ENCODE measurements around the gene CEP85L.

CEP85L gene

DNA sequence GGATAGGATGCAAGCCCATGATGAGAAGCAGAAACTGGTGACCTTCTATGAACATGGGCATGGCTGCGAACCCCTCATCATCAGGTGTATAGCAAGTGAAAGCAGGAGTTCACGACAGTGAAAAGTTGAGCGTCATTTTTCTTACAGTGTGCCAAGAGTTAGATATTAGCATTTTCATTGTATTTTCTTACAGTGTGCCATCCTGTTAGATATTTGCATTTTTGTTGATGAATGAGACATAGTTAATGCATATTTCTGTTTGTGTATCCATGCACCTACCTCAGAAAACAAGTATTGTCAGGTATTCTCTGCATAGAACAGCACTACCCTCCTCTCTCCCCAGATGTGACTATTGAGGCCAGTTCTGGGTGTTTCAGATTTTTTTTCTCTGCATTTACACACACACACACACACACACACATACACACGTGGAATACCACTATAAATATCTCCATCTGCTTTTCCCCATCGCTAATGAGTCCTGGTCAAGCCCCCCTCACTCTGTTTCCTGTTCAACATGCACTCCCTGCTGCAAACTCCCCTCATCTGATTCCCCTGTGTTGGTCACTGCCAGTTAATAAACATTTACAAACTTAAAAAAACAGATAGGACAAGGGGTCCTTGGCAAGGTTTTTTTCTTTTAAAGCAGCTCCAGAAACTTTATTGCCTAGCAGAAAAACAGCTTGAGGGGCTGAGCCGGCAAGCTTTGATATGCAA is 61.6 kb downstream of the CEP85L start:
- H3K27ac ChIP-seq, result no peak overlapping the region
- TF ChIP-seq, protein P1, sequence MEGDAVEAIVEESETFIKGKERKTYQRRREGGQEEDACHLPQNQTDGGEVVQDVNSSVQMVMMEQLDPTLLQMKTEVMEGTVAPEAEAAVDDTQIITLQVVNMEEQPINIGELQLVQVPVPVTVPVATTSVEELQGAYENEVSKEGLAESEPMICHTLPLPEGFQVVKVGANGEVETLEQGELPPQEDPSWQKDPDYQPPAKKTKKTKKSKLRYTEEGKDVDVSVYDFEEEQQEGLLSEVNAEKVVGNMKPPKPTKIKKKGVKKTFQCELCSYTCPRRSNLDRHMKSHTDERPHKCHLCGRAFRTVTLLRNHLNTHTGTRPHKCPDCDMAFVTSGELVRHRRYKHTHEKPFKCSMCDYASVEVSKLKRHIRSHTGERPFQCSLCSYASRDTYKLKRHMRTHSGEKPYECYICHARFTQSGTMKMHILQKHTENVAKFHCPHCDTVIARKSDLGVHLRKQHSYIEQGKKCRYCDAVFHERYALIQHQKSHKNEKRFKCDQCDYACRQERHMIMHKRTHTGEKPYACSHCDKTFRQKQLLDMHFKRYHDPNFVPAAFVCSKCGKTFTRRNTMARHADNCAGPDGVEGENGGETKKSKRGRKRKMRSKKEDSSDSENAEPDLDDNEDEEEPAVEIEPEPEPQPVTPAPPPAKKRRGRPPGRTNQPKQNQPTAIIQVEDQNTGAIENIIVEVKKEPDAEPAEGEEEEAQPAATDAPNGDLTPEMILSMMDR (IDR thresholded peaks at IDR 0.05), result no peak
- TF ChIP-seq ZFX (IDR thresholded peaks at IDR 0.05; ENCODE audit: borderline replicate concordance), result no peak

DNA sequence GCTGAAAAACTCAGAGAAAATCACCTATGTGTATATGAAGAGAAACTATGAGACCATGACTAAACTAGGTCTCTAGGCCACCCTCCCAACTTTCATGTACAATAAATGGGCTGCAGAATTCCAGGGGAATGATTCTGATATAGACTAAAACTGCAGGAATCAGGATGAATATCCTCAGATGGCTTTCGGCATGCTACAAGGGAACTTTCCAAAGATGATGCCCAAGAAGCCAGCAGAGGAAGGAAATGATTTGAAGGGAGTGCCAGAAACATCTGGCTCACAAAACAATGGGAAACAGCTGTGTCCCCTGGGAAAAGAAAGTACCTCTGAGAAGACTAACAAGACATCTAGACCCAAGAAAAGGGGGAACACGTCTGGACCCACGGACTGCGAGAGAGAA is 62.2 kb downstream of the CEP85L start:
- TF ChIP-seq, protein P1 (IDR thresholded peaks at IDR 0.05), result no peak
- no peak for TF ChIP-seq ZFX (IDR thresholded peaks at IDR 0.05; ENCODE audit: borderline replicate concordance)
- H3K27ac ChIP-seq, result no peak overlapping the region

DNA sequence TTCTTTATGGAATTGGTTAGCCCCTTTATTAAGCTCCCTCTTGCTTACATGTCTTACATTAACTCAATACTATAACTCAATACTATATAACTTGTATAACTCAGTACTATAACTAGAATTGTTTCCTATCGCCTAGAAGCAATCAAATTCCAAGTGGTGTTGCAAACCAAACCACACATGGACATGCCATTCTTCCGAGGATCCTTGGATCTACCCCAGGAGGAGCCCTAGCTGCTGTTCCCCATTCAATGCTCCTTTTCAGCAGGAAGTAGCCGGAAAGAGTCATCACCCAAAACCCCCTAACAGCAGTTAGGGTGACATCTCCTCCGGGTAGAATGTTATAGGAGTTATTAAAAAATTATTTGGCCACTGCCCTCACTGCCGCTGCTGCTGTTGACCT is 62.8 kb downstream of the CEP85L start:
- H3K27ac ChIP-seq, result no peak overlapping the region
- TF ChIP-seq, protein P1 (IDR thresholded peaks at IDR 0.05), result no peak
- TF ChIP-seq ZFX (IDR thresholded peaks at IDR 0.05; ENCODE audit: borderline replicate concordance), result no peak

DNA sequence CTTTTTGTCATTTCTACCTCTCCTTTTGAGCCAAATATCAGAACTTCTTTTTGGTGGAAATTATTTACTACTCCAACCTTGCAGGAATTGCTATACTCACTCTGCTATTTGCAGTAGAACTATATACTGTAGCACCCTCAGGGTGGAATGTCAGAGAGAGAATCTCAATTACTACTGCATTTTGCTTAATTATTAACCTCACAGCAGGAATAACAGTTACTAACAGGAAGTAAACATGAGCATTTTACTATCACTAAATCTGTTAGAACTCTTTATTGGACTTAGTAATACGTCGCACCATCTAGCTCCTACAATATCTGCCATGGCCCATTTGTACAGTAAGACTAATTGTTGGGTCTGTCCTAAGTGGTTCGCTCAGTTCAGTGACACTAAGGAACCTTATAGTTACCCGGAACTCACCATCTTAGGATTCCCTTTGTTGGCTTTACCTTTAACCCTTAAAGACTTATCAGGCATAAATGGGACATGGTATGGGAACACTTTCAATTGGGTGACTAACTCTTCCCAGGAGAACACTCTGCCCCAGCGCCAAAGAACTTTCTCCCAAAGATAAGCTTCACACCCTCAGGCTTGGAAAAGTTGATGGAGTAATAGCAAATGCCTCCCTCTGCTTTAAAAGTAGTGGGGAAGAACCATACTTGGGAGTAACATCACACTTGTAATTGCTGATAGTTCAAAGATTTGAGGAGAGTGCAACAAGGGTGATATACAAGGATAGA is 64.5 kb downstream of the CEP85L start:
- no peak for TF ChIP-seq ZFX (IDR thresholded peaks at IDR 0.05; ENCODE audit: borderline replicate concordance)
- TF ChIP-seq, protein P1 (IDR thresholded peaks at IDR 0.05), result no peak
- H3K27ac ChIP-seq, result peak overlapping the region; percentile 74

DNA sequence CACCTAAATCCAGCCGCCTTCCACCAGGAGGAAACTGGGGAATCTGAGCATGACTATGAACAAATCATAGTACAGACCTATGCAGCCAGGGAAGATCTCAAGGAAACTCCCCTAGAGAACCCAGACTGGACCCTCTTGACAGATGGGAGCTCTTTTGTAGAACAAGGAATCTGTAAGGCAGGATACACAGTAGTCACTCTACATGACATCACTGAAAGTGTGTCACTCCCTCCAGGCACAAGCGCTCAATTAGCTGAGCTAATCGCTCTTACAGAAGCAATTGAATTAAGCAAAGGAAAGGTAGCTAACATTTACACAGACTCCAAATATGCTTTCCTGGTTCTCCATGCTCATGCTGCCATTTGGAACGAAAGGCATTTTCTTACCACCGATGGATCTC is 66.5 kb downstream of the CEP85L start:
- no peak overlapping the region for H3K27ac ChIP-seq
- TF ChIP-seq ZFX (IDR thresholded peaks at IDR 0.05; ENCODE audit: borderline replicate concordance), result no peak
- TF ChIP-seq, protein P1 (IDR thresholded peaks at IDR 0.05), result no peak

DNA sequence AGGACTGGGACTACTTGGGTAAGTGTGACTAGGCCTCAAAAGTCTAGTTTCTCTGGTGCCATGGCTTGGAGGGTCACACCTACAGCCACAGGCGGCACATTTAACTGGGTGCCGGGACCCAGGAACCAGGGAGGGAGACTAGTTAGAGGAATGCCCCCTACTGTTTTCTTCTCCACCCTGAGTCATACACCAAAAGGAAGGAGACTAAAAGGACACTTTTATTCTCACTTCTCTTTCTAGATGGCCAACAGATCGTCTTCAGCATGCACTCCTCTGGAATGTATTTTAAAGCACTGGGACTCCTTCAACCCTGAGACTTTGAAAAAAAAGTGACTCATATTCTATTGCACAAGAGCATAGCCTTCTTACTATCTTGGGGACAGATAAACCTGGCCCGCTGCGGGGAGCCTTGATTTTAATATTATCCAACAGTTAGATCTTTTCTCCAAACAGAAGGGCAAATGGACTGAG is 69.9 kb downstream of the CEP85L start:
- H3K27ac ChIP-seq, result no peak overlapping the region
- no peak for TF ChIP-seq ZFX (IDR thresholded peaks at IDR 0.05; ENCODE audit: borderline replicate concordance)
- TF ChIP-seq, protein P1 (IDR thresholded peaks at IDR 0.05), result no peak
